Testis (tissue), 2 donors: ENCODE results near the gene TMEM100.

Experiments used
- POLR2A ChIP-seq: fragments of 450-650 bp; IDR thresholded peaks from one replicate; pipeline ENCODE4 v1.6.1; 2017; ENCODE audit warnings: antibody characterized with exemption, mild to moderate bottlenecking, moderate library complexity
- TF ChIP-seq, protein P1 (sequence below), 3 experiments: fragments of 450-650 bp in 2 of 3; fragments of 200-600 bp in 1 of 3; sonication (generic) in 1 of 3; IDR thresholded peaks; one replicate each; pipeline ENCODE4 v1.5.1; 2016 to 2019; ENCODE audit warnings: antibody characterized with exemption in 3 of 3, mild to moderate bottlenecking in 2 of 3, moderate library complexity in 1 of 3

DNA sequence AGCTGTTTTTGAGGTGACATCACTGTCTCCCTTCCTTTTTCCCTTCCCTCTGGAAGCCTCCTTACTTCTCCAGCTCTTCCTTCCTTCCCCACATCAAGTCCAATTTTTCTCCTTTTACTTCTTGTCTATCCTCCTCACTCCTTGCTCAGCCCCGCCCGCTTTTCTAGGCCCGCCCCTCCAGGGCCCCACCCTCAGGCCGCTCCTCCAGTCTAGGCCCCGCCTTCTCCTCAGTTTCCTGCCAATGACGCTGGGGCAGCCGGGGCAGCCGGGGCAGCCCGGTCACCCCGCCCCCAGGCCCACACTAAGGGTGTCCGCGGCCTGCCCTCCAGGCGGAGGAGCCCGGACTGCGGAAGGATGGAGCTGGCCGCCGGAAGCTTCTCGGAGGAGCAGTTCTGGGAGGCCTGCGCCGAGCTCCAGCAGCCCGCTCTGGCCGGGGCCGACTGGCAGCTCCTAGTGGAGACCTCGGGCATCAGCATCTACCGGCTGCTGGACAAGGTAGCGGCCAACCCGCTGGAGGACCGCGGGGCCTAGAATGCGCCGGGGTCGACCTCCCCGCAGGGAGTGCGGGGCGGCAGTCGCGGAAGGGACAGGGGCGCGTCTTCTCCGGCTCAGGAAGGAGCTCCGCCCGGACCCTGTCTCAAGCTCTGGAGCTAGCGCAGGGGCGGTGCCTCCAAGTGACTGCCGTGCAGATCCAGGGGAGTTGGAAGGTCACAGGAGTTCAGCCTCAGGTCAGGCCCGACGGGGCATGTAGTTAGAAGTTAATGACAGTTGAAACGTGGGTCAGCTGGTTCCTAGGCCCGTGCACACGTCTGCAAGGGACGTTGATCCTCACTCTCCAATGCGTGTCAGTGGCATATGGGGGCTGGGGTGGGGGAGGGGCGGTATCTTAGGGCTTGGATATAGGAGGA, 28.3 kb upstream of the TMEM100 start, which contains the start of gene PCTP:
- TF ChIP-seq, protein P1, sequence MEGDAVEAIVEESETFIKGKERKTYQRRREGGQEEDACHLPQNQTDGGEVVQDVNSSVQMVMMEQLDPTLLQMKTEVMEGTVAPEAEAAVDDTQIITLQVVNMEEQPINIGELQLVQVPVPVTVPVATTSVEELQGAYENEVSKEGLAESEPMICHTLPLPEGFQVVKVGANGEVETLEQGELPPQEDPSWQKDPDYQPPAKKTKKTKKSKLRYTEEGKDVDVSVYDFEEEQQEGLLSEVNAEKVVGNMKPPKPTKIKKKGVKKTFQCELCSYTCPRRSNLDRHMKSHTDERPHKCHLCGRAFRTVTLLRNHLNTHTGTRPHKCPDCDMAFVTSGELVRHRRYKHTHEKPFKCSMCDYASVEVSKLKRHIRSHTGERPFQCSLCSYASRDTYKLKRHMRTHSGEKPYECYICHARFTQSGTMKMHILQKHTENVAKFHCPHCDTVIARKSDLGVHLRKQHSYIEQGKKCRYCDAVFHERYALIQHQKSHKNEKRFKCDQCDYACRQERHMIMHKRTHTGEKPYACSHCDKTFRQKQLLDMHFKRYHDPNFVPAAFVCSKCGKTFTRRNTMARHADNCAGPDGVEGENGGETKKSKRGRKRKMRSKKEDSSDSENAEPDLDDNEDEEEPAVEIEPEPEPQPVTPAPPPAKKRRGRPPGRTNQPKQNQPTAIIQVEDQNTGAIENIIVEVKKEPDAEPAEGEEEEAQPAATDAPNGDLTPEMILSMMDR (IDR thresholded peaks at IDR 0.05) = peak in 1 of 3 experiments; percentile 37
- no peak for TF ChIP-seq POLR2A
